ENCODE results near the gene JUNB.
A peak's percentile ranks its signal among the peaks of the same experiment; 100 is the strongest.

The JUNB gene

GRCh38 chr19:12838886-12839756, 47.8 kb downstream of the JUNB start:
- peaks cover 2% of the 10 kb centered on the region for H3K27me3 ChIP-seq (replicated peaks; ENCODE audit: control insufficient read depth, insufficient read depth, low read length)
- peak overlapping the region; percentile 48 for H3K4me3 ChIP-seq (replicated peaks; ENCODE audit: low read depth, low read length)
- TF ChIP-seq CTCF (IDR thresholded peaks at IDR 0.05; ENCODE audit: insufficient read depth, low read length, poor library complexity, severe bottlenecking) = no peak
- no peaks in the 10 kb centered on the region for H3K36me3 ChIP-seq (ENCODE audit: control insufficient read depth, insufficient read depth, low read length)
- DNase-seq (ENCODE audit: extremely low read depth, insufficient read length) = no peak

- Histone ChIP-seq H3K4me3 (replicated peaks; ENCODE audit: low read depth, low read length) (no peak overlapping the region), H3K36me3 (ENCODE audit: control insufficient read depth, insufficient read depth, low read length) (no peaks in the 10 kb centered on the region), H3K27me3 (replicated peaks; ENCODE audit: control insufficient read depth, insufficient read depth, low read length) (peaks cover under 1% of the 10 kb centered on the region)
- DNase-seq (ENCODE audit: extremely low read depth, insufficient read length) = peak; percentile 77
- TF ChIP-seq CTCF (IDR thresholded peaks at IDR 0.05; ENCODE audit: insufficient read depth, low read length, poor library complexity, severe bottlenecking) = no peak
These were observed 49.1 kb downstream of the JUNB start for GRCh38 chr19:12840091-12841079.

- Histone ChIP-seq H3K27me3 (replicated peaks; ENCODE audit: control insufficient read depth, insufficient read depth, low read length) (no peaks in the 10 kb centered on the region; the same call in none of the 2 replicates), H3K4me3 (replicated peaks; ENCODE audit: low read depth, low read length) (no peak overlapping the region), H3K36me3 (ENCODE audit: control insufficient read depth, insufficient read depth, low read length) (no peaks in the 10 kb centered on the region)
- TF ChIP-seq CTCF (IDR thresholded peaks at IDR 0.05; ENCODE audit: insufficient read depth, low read length, poor library complexity, severe bottlenecking) = no peak
- peak; percentile 68 for DNase-seq (ENCODE audit: extremely low read depth, insufficient read length)
These were observed 49.8 kb downstream of the JUNB start for GRCh38 chr19:12841094-12841493.

- no peak overlapping the region for H3K4me3 ChIP-seq (replicated peaks; ENCODE audit: low read depth, low read length)
- no peaks in the 10 kb centered on the region for H3K36me3 ChIP-seq (ENCODE audit: control insufficient read depth, insufficient read depth, low read length)
- no peak for TF ChIP-seq CTCF (IDR thresholded peaks at IDR 0.05; ENCODE audit: insufficient read depth, low read length, poor library complexity, severe bottlenecking)
- no peaks in the 10 kb centered on the region; the same call in none of the 2 replicates for H3K27me3 ChIP-seq (replicated peaks; ENCODE audit: control insufficient read depth, insufficient read depth, low read length)
- no peak for DNase-seq (ENCODE audit: extremely low read depth, insufficient read length)
These were observed 51.2 kb downstream of the JUNB start for GRCh38 chr19:12842511-12842910.

Data from GM06990 (cell line).